NCI-H524 (cell line): ENCODE data around the gene COL4A4.
A peak's percentile ranks its signal among the peaks of the same experiment; 100 is the strongest.

Experiments used
- DNase-seq, 2 experiments: peaks; one replicate each; lab custom pipeline; 2025; lab: John Stamatoyannopoulos, UW

COL4A4 gene

DNA sequence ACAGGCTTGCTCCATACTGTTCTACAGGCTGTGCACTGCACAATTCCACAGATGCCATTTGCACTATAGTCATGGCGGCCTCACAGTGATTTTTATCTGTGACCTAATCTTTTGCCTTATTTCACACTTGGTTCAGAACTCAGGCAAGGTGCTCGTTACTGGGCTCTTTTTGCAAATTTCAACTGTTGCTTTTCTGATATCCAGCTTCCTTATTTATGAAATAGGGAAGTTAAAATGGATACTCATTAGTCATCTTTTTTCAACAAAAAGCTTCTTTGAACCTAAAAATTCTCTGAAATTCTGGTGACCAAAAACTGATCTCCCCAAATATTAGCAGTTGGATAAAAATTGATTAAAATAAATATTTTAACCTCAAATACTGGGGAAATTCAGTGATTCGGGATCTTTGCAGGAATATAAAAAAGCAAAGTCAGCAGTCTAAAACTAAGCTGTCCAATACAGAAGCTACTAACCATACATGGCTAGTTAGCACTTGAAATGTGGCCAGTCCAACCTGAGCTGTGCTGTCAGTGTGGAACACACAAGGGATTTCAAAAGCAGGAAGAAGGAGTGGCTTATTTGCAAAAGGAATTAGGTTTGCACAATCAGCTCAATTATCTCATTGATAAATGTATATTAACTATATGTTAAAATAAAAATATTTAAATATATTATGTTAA, 134.4 kb downstream of the COL4A4 start:
- DNase-seq = no peak

DNA sequence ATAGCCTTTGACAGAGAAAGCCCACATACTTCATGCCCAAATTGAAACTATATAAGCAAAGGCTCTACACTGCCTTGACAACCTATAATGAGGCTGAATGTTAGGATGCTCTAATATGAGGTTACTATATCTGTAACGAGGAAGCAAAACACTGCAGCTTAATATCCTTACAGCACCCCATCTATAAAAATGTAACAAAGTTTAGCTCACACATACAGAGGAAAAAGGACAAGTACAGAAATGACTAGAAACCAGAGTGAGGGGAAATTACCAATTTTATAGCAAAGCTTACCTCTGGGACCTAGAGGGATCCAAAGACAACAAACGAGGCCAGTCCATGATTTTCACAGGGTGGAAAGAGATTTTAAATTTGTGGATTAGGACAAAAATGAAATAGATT, 138.5 kb downstream of the COL4A4 start:
- DNase-seq = no peak

DNA sequence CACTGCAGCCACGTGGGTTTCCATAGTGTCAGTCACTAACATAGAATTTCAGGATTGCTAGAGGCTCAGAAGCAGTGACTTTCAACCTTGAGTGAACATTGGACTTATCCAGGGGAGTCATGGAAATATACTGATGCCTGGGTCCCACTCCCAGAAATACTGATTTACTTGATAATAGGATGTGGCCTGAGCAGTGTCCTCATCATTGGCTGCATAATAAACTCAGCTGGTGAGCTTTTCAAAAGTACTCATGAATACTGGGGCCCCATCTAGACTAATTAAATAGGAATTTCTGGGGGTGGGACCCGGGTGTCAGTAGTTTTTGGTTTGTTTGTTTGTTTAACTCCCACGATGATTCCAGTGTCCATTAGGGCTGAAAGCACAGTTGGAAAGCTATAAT, 141.4 kb downstream of the COL4A4 start:
- no peak for DNase-seq

DNA sequence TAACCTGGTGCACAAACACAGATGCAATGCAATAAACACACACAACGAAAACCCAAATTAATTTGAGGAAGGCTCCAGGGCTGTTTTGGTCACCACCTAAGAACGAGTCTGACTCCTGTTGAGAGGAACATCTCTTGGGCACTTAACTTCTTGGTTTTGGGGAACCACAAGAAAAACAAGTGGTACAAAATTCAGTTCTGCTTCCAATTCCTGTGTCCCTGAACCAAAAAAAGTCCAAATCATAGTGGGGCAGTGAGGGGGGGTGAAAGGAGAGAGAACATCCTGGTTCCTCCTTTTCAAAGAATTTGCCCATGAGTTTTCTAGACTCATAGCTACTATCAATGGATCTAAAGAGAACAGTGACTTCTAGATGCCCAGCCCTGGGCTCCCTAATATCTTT, 143.6 kb downstream of the COL4A4 start:
- no peak for DNase-seq

DNA sequence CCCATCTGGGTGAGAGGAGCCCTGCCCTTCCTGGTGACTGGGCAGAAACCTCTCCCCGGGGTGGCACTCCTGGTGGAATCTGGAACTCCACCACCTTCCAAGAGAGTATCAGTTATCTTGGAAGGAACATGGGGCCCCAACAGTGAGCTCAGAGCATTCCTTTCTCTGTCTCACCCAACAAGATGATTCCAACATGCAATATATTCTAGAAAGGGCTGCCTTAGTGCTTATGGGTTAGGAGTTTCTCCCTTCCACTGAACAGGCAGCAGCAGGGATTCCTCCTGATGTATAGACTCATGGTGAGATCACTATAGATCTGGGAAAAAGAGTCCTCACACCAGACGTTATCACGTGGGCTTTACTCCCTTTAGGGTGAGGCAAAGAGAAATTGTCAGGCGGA, 147.1 kb downstream of the COL4A4 start:
- no peak for DNase-seq

DNA sequence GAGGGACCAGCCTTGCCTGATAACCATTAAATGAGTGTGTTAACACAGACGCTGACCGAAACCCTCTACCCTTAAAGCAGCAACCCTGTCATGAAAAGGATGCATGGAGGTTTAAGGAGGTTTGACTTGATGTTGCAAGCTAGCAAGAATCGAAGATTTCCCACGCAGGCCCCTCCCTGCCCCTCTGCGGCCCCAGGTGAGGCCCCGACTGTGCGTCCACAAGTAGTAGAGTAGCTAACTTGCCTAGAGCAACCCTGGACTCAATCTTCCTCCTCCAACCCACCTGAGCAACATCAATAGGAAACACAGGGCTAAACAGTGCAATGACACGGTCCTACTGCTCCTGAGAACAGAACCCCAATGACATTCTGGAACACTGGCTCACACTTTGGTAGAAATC, 150.1 kb downstream of the COL4A4 start:
- no peak for DNase-seq

DNA sequence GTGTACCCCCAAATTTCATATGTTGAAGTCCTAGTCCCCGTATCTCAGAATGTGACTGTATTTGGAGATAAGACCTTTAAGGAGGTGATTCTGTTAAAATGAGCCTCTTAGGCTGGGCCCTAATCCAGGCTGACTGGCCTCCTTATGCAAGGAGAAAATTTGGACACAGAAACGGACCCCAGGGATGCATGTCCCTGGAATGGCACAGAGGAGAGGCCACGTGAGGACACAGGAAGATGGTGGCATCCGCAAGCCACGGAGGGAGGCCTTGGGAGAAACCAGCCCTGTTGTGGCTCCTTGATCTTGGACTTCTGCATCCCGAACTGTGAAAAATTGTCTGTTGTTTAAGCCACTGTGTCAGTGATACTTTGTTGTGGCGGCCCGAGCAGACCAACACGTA, 150.7 kb downstream of the COL4A4 start:
- no peak for DNase-seq

DNA sequence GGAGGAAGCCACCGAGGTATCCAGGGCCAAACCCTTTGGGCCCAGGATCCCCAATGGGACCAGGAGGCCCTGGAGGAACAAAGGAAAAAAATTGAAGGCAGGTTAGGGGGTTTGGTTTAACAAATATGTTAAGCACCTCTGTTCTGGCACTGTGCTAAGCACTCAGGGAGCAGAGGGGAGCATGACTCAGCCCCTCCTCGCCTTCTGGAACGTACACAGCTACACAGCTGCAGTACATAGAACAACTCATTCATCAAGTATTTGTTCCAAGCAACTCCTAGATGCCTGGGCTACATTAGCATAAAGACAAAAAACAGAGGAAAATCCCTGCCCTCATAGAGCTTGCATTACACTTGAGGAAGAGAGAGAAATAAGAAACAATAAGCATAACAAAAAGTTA, 153.6 kb downstream of the COL4A4 start:
- DNase-seq = no peak

DNA sequence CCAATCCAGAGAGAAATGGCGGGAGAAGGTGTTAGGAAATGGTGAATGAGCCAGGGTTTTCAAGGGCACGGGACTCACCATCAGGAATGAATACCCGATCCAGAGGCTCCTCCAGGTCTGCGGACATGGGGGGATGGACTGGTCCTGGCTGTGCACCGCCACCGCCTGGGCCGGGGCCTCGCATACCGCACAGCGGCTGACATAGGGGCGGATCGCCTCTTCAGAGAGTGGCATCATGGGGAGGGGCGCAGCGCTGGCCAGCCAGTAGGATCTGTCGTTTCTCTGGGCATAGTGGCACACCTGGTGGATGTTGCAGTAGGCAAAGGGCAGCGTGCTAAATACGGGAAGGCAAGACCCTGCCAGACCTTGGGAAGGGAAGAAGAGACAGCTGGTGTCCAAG, 156.1 kb downstream of the COL4A4 start:
- no peak for DNase-seq

DNA sequence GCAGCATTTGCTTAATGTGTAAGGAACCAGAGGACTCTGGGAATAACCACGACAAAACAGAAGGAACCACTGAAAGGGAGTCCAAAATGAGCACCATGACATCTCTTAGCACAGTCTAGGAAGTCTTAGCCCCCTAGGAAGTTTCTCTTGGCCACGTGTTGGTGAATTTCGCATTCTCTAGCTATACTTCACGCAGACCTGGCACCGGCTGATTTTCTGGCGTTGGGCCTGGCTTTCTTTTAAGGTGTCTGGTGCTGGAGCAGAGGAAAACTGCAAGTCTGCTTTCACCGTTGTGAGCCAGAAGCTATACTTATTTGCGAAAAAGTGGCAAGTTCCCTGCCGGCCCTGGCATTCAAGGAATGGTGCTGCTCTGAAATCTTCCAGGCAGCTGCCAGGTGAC, 156.9 kb downstream of the COL4A4 start:
- no peak for DNase-seq

DNA sequence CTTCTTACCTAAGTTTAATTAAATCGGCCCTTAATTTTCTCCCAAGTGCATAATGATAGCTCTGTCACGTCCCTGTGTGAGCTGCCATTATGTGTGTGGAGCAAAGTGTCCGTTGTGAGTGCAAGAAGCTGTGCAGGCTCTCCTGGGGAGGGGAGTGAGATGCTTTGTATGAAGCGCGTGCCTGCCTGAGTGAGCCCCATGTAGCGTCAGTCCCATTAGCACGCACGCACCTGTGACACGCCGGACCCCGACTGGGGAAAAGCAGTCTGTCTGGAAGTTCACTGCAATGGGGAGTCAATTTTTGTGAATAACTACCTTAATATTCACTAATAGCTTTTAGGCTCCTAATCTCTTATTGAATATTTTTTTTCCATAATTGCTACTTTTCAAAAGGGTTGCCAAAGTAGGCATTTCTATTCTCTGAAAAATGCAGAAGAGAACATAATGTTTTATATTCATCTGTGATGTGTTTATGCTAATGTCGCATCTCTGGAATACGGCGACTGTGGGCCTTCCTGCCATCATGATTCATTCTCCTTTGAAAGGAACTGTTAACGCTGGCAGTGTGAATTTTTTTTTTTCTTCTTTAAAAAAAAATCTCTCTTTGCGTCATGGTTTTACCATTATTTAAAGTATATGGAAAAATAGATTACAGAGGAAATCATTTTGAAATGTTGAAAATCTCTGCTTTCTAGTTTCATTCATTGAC, 157.7 kb downstream of the COL4A4 start:
- DNase-seq = no peak

DNA sequence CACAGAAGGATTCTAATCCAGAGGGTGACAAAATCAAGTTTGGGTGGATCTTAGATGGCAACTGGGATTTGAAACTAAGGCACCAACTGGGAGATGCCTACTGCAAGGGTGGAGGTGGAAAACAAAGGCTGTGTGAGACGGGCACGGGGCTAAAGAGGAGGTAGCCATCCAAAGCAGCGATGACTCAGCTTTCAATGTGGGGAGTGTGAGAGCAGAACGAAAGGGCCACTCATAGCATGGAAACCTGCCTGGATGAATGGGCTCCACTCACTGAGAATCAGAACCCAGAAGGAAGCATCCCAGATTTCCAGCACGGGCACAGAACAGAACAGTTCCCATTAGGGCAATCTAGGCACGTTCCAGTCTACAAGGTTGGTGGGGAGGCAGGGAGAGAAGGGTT, 159.5 kb downstream of the COL4A4 start:
- DNase-seq = no peak

DNA sequence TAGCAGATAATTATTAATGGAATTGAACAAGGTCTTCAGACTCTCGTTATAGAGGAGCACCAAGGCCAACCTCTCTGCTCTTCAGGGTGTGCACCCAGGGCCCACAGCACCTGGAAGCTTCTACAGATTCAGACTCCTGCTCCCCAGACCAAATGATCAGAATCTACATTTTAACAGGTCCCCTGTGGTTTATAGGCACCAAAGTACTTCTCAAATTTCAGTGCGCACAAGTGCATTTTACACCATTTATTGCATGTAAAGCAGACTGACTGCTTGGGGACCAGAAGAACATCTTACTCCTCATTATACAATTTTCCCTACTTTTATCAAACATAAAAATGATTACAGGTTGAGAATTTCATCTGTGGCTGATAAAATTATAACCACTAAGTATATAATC, 163.9 kb downstream of the COL4A4 start:
- no peak for DNase-seq

DNA sequence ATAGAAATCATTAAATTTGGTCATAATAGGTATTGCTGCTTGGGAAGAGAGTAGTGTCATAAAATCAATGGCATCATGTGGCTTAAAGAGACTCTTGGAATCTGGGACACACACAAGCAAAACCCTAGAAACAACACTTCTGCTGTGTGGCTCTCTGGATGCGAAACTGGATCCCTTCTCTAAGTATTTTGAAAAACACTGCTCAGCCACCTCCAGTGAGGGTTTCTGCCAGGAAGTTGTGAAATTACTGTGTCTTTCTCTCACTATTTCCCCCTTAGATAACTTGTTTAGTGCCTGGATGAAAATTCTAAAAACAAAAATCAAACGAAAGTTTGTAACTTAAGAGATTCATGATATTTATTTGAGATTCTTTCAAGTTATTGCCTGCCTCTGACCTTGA, 164.3 kb downstream of the COL4A4 start:
- DNase-seq = no peak

DNA sequence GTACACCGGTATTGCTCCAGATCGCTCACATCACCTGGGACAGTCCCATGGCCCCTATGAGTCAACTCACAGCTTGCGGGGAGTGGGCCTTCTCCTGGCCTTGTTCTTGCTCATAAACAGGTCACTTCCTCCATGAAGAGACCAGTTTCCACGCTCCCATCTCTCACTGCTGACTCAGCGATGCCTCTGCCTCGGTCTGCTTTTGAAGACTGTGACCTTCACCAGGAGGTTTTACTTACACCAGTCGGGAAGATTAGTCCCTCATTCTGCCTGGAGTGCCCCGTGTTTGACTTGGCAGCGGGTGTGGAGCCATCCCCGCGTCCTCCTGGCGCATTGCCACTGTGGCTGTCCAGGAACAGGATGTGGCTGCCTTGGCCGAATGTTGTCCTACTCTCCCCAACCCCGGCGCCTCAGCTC, 168.4 kb downstream of the COL4A4 start:
- no peak for DNase-seq

DNA sequence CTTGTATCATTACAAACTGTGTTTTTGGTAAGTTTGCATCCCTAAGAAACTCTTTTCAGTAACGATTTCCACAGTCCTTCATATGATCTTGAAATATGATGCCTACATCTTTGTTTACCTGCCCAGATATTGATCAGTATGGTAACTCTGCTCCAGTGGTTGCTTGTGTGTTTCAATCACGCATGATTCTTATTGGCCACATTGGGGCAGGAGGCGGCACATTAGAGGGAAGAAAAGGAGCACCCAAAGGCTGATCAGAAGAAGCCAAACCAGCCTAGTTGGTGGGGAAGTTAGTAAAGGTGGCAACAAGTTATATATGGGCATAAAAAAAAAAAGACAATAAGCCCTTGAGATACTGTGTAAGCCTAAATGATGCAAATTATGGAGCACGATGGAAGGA, 169.2 kb downstream of the COL4A4 start:
- DNase-seq = no peak

DNA sequence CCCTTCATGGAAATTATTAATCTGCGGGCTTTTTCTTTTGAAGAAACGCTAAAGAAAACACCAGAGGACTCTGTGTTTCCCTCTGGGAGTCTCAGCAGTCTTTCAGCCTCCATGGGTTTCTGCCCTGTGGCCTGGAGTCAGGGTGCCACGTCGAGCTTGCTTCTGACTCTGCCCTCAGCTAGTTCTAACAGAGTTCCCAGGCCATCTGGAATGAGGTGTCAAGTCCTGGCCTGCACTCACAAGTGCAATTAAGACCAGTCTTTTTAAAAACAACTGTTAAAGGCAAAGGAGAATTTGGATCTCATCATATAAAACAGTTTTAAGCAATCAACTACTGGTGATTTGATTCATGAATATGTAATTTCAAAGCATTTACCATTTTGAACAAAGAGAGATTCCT, 170.8 kb downstream of the COL4A4 start:
- DNase-seq = no peak

DNA sequence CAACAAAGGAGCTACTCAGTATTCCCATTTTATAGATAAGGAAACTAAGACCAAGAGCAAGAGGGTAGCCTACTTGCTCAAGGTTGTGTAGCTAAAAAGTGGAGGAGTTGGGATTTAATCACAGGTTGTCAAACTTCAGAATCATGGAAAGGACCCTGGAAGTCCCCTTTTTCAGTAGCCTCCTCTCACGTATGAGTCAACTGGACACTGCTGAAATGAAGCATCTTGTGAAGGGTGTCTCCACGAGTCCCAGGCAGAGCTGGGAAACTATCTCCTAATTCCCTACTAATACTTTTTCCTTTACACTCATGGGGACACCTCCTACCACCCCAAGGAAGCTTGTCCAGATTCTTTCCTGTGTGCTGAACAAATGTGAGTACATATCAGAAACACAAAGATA, 172.3 kb downstream of the COL4A4 start:
- no peak for DNase-seq

DNA sequence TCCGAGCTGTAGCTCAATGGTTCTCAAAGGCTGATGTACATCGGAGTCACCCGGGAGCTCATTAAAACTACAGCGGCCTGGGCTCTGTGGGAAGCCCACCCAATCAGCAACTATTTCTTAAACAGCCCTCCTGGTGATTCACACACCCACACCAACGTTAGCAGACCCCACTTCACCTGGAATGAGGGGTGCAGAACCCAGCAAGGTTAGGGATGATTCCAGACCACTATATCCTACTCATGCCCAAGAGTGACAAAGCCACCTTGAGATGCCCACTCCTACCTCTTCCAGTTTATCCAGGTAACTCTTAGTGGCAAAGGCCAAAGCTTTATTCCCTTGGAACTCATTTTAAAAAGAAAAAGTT, 178.4 kb downstream of the COL4A4 start:
- no peak for DNase-seq

DNA sequence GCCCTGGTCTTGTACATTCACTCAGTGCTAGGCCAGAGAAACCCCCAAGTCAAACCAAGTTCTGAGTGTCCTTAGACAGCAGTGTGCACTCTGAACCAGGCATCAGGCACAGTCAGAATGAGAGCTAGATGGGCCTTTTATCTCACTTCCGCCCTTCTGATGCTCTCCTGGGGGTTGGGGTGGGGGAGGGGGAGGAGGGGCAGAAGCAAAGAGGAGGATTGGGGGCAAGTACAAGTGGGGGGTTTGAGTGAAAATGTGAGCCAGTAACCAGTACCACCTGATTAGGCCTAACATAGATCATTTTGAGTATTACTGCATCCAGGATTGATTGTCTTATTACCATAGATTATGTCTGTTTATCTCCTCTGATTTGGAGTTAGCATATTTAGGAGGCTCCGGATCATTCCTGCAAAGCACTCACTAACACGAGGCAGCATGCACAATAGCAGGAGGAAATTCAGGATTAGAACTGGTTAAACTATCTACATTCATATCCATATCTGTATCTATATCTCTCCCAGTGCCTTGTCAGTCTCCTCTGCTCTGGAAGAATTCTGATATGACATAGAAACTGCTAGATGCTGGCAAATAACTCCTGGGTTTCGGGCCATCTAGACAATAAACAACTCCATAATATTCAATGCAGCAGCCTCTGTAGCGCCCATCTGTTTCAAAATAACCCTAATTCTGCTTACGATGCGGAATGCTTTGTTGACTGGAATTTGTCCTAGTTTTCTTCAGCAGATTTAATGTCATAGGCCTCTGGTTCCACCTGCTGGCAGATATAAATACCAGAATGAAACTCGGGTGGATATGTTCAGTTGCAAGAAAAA, 179.0 kb downstream of the COL4A4 start:
- DNase-seq = peak; percentile 30 to 74

DNA sequence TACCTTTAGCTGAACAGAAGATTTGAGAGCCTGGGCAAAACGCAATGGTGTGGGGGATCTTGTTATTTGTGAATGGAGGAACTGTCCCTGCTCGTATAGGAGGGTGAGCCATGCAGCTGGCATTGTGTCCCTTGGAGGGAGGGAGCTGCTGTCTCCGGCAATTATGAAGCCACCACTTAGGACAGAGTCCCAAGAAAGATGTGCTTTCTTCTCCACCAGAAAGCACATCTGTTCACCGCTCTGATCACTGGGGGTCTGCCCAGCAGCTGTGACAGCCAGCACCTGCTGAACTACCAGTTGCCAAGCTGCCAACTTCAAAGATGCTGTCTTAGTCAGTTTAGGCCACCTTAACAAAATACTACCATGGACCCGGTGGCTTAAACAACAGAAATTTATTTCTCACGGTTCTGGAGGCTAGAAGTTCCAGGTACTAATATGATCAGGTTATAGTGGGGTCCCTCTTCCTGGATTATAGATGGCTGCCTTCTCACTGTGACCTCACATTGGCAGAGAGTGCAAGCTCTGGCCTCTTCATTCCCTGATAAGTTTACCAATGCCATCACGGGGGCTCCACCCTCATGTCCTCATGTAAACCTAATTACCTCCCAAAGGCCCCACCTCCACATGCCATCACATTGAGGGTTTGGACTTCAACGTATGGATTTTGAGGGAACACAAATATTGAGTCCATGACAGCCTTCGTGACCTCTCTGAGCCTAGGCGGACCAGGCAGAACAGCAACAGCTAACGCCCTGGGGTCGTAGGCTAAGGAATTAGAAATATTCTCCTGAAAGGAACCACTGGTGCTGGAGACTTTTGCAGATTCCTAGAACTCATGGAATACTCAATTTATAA, 179.9 kb downstream of the COL4A4 start:
- DNase-seq = peak in 1 of 2 experiments; percentile 7

DNA sequence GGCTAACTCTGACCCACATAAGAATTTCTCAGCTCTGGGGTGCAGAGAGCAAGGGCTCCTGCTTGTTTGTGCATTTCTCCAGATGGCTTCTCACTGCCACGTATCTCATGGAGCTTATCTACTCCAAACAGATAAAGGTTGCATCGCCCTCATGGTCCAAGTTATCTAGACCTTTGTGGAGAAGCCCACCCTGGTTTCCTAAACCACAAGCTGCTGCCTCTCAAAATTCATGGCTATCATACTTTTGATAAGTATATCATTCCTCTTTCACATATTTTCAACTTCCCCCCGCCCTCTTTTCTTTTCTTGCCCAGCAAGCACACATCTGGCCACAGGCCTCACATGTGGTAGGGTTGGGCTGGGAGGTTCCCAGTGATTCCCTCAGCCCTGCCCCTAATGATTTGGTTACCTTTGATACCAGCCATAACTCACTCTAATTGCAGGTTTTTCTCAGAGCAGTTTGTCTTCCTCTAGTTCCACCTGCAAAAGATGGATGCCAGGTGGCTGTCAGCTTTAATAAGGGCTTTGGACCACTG, 182.1 kb downstream of the COL4A4 start:
- no peak for DNase-seq
